GM12892 (cell line): ENCODE data around the gene FCER2.

Experiments used
- POLR2A ChIP-seq: IDR thresholded peaks from 2 replicates; pipeline ENCODE4 v1.6.1; 2011; ENCODE audit warnings: low read depth, low read length, control low read depth
- POLR2AphosphoS5 ChIP-seq: IDR thresholded peaks from 2 replicates; pipeline ENCODE4 v1.6.1; 2011; ENCODE audit warnings: low read depth, low read length, control low read depth

DNA sequence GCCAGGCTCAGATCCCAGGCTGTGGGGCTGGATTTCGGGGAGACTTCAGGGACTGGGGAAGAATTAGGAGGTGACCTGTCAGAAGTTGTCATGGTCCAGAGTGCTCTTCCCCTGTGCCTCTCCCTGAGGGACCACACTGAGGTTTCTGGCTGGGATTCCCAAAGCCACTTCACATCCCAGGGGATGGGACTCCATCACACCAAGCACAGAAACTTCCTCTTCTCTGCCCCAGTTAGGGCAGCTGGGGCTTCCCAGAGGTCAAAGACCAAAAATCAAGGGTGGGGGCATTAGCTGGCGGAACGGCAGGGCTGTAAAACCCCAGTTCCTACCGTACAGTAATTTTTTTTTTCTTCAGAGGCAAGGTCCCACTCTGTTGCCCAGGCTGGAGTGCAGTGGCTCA lies 7.4 kb downstream of the FCER2 start:
- TF ChIP-seq POLR2A: 0 out of 2 replicates have a peak, but pooled peaks have one; percentile 3
- TF ChIP-seq POLR2AphosphoS5: no peak
